HEK293T (cell line): Measurements from ENCODE around the gene L2HGDH.

Experiments used
- ARNT ChIP-seq: fragments of 450-650 bp; IDR thresholded peaks from 2 replicates; pipeline ENCODE4 v1.6.1; 2017; ENCODE audit warnings: mild to moderate bottlenecking
- BHLHE40 ChIP-seq: fragments of 450-650 bp; IDR thresholded peaks from 2 replicates; pipeline ENCODE4 v1.6.1; 2016; ENCODE audit warnings: mild to moderate bottlenecking, moderate library complexity, borderline replicate concordance
- CTBP1 ChIP-seq: fragments of 450-650 bp; IDR thresholded peaks from 2 replicates; pipeline ENCODE4 v1.6.1; 2016; ENCODE audit warnings: borderline replicate concordance
- ELF4 ChIP-seq: fragments of 450-650 bp; IDR thresholded peaks from 2 replicates; pipeline ENCODE4 v1.6.1; 2017; ENCODE audit warnings: antibody characterized with exemption
- FOXA1 ChIP-seq: fragments of 450-650 bp; IDR thresholded peaks from 2 replicates; pipeline ENCODE4 v1.6.1; 2016; ENCODE audit warnings: mild to moderate bottlenecking
- FOXK2 ChIP-seq: fragments of 450-650 bp; IDR thresholded peaks from 2 replicates; pipeline ENCODE4 v1.6.1; 2016; ENCODE audit warnings: mild to moderate bottlenecking
- FOXM1 ChIP-seq: fragments of 450-650 bp; IDR thresholded peaks from 2 replicates; pipeline ENCODE4 v1.6.1; 2017; ENCODE audit warnings: mild to moderate bottlenecking, borderline replicate concordance
- LEF1 ChIP-seq: fragments of 450-650 bp; IDR thresholded peaks from 2 replicates; pipeline ENCODE4 v1.6.1; 2017; ENCODE audit warnings: mild to moderate bottlenecking, borderline replicate concordance
- NFRKB ChIP-seq: fragments of 450-650 bp; IDR thresholded peaks from 2 replicates; pipeline ENCODE4 v1.6.1; 2016; ENCODE audit warnings: mild to moderate bottlenecking, moderate library complexity
- SP1 ChIP-seq: fragments of 450-650 bp; IDR thresholded peaks from 2 replicates; pipeline ENCODE4 v1.6.1; 2017
- SUZ12 ChIP-seq: fragments of 450-650 bp; IDR thresholded peaks from 2 replicates; pipeline ENCODE4 v1.6.1; 2016; ENCODE audit warnings: mild to moderate bottlenecking
- TARDBP ChIP-seq: fragments of 450-650 bp; IDR thresholded peaks from 2 replicates; pipeline ENCODE4 v1.6.1; 2016

DNA sequence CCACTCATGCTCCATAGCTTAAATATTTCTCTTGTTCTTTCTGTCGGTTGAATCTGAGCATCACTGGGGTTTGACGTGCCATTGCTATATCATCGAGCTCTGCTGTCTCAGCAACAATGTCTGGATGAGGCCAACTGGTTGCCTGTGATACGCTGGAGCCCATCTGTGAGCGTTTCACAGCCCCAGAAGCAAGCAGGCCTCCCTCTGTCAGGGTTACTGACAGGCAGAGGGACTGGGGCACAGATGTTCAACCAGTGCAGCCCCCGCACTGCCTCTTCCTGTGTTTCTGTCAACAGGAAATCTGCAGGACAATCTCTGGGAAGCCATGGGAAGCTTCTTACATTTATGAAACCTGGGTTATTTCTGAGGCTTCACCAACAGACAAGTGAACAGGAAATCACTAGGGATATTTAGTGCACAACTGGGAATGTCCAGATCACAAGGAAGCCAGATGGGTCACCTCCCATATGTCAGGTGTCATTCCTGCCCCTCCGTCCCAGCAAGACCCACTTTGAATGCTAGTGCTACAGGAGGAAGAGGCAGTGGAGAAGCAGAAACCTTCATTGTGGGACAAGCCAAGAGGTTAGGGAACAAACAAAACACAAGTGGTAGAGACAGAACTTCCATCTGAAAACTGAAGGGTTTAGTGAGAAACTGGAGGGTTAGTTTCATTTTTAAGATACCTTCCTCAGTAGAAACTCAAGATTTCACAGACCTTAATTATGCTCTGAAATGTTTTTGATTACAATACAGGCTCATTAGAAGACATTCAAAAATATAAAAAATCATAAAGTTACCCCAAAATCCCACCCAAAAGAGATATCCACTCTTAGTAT lies 24.2 kb upstream of the L2HGDH start:
- TF ChIP-seq FOXK2 = no peak
- TF ChIP-seq TARDBP = no peak
- no peak for TF ChIP-seq SUZ12
- TF ChIP-seq ELF4 = no peak
- no peak for TF ChIP-seq BHLHE40
- TF ChIP-seq FOXM1 = no peak
- TF ChIP-seq NFRKB = no peak
- no peak for TF ChIP-seq SP1
- TF ChIP-seq ARNT = no peak
- TF ChIP-seq FOXA1 = no peak
- no peak for TF ChIP-seq LEF1
- TF ChIP-seq CTBP1 = no peak
